SK-N-SH (cell line): Measurements from ENCODE around the gene FXYD2. TPM values are rescaled to one million over a fixed set of nuclear protein-coding genes. Genes with fewer than 3 reads are reported as not detected.

ENCODE experiments used
- polyA plus RNA-seq, 3 experiments: library from polyadenylated mRNA; depleted of rRNA; stranded (reverse); fragments of >200 nt; gene quantifications; 2 replicates each; pipeline ENCODE4 v1.2.3, GENCODE V29; 2012

FXYD2 gene
- polyA plus RNA-seq, 1 of the 3 experiments (the other 2 are of a cell fraction): not detected

Other genes starting within 250 kb of the FXYD2 start
- gene DSCAML1, start 27.5 kb downstream of the FXYD2 start, polyA plus RNA-seq (2012; rRNA removed): not detected in 2 replicates
- 1.4 and 4.3 TPM in 2 replicates for gene FXYD6, start 51.9 kb upstream of the FXYD2 start, polyA plus RNA-seq (2012; rRNA removed)
- gene TMPRSS13, start 104.7 kb upstream of the FXYD2 start, polyA plus RNA-seq (2012; rRNA removed): not detected in 2 replicates
- 0.05 TPM in 1 of 2 replicates, not detected in the other for gene IL10RA, start 161.7 kb upstream of the FXYD2 start, polyA plus RNA-seq (2012; rRNA removed)